Caco-2 (cell line): ENCODE data around the gene CEP112. TPM values are rescaled to one million over a fixed set of nuclear protein-coding genes. Genes with fewer than 3 reads are reported as not detected.

Source experiments
- BruUV-seq: library from RNA; stranded (reverse); fragments of 400-500 nt; replicated peaks from 2 replicates; lab custom pipeline; 2021; lab: Mats Ljungman, UMichigan
- CTCF ChIA-PET: fragments of 300-600 bp; sonication (Branson Sonifier 250); formaldehyde crosslinking; loops from one replicate; lab custom pipeline; 2022; ENCODE audit warnings: antibody characterized with exemption; lab: Charles Lee
- POLR2A ChIA-PET: fragments of 300-600 bp; sonication (Branson Sonifier 250); formaldehyde crosslinking; loops from one replicate; lab custom pipeline; 2022; ENCODE audit warnings: antibody characterized with exemption; lab: Charles Lee
- DNase-seq, 2 experiments: peaks; one replicate each; pipeline versions ENCODE4 v3.0.0 to v3.0.0-alpha.2; 2020 to 2022
- H3K27me3 ChIP-seq: replicated peaks from 2 replicates; pipeline ENCODE4 v1.6.0; 2011; ENCODE audit warnings: low read length; ENCODE audit not compliant: control insufficient read depth, insufficient read depth
- H3K36me3 ChIP-seq: 2 replicates; pipeline ENCODE4 v1.5.1; 2011; ENCODE audit warnings: low read length; ENCODE audit not compliant: control insufficient read depth, insufficient read depth
- H3K4me1 ChIP-seq: fragments of 250-450 bp; sonication (Bioruptor Pico); 2 replicates; pipeline ENCODE4 v1.5.1; 2020; ENCODE audit warnings: mild to moderate bottlenecking
- H3K4me3 ChIP-seq: 2 replicates; pipeline ENCODE4 v1.5.1; 2011; ENCODE audit warnings: low read depth, mild to moderate bottlenecking, control low read depth, low read length
- H3K9me3 ChIP-seq: fragments of 250-450 bp; sonication (Bioruptor Pico); 2 replicates; pipeline ENCODE4 v1.5.1; 2020; ENCODE audit warnings: mild to moderate bottlenecking, moderate library complexity
- H3K27ac Mint-ChIP-seq: one replicate; pipeline ENCODE4 v1.8.0; 2022; ENCODE audit warnings: mixed read lengths; ENCODE audit not compliant: unreplicated experiment
- H3K27me3 Mint-ChIP-seq: one replicate; pipeline ENCODE4 v1.8.0; 2022; ENCODE audit warnings: mixed read lengths; ENCODE audit not compliant: insufficient read depth, unreplicated experiment
- H3K36me3 Mint-ChIP-seq: one replicate; pipeline ENCODE4 v1.8.0; 2022; ENCODE audit warnings: mild to moderate bottlenecking, mixed read lengths; ENCODE audit not compliant: insufficient read depth, unreplicated experiment
- H3K4me1 Mint-ChIP-seq: one replicate; pipeline ENCODE4 v1.8.0; 2022; ENCODE audit warnings: low read depth, mixed read lengths; ENCODE audit not compliant: unreplicated experiment
- H3K4me3 Mint-ChIP-seq: one replicate; pipeline ENCODE4 v1.8.0; 2022; ENCODE audit warnings: mild to moderate bottlenecking, moderate library complexity, mixed read lengths; ENCODE audit not compliant: unreplicated experiment
- H3K9me3 Mint-ChIP-seq: one replicate; pipeline ENCODE4 v1.8.0; 2022; ENCODE audit warnings: mixed read lengths; ENCODE audit not compliant: unreplicated experiment
- intact Hi-C: fragments of 100-400 bp; cut with micrococcal nuclease; formaldehyde crosslinking; loops from one replicate; pipeline ENCODE4 v1.10.0; 2022; ENCODE audit not compliant: unreplicated experiment
- total RNA-seq: library from RNA; stranded (reverse); gene quantifications from 2 replicates; pipeline ENCODE4 v1.2.3, GENCODE V29; 2022
- TF ChIP-seq, protein P1 (sequence below), 2 experiments: fragments of 200-600 bp in 1 of 2; IDR thresholded peaks; 1 replicate in 1 of 2; 2 replicates in 1 of 2; pipeline versions ENCODE4 v1.5.1 to v1.8.0; 2011 to 2022; ENCODE audit warnings: antibody characterized with exemption in 1 of 2, control low read depth in 1 of 2, inconsistent platforms in 1 of 2, low read depth in 1 of 2, low read length in 1 of 2, mild to moderate bottlenecking in 1 of 2, moderate library complexity in 1 of 2; ENCODE audit not compliant: insufficient read depth in 1 of 2, severe bottlenecking in 1 of 2, unreplicated experiment in 1 of 2

CEP112 gene
- total RNA-seq, 1 experiment from 2014 or later = 4.7 TPM

DNA sequence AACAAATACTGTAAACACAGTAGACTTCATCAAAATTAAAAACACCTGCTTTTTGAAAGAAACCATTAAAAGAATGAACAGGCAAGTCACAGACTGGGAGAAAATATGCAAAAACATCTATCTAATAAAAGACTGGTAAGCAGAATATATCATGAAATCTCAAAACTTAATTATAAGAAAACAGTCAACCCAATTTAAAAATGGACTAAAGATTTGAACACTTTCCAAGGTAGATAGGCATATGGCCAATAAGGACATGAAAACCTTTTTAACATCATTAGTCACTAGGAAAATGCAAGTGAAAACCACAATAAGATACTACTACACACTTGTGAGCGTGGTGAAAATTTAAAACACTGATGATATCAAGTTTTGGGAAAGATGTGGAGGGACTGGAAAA is 218.7 kb downstream of the CEP112 start:
- no peaks in the 10 kb centered on the region for H3K27me3 ChIP-seq
- Mint-ChIP-seq H3K4me1 (no peaks in the 10 kb centered on the region), H3K9me3 (no peaks in the 10 kb centered on the region), H3K27ac (no peak overlapping the region), H3K27me3 (peaks cover 3% of the 10 kb centered on the region), H3K4me3 (no peak overlapping the region), H3K36me3 (no peaks in the 10 kb centered on the region)
- TF ChIP-seq, protein P1, sequence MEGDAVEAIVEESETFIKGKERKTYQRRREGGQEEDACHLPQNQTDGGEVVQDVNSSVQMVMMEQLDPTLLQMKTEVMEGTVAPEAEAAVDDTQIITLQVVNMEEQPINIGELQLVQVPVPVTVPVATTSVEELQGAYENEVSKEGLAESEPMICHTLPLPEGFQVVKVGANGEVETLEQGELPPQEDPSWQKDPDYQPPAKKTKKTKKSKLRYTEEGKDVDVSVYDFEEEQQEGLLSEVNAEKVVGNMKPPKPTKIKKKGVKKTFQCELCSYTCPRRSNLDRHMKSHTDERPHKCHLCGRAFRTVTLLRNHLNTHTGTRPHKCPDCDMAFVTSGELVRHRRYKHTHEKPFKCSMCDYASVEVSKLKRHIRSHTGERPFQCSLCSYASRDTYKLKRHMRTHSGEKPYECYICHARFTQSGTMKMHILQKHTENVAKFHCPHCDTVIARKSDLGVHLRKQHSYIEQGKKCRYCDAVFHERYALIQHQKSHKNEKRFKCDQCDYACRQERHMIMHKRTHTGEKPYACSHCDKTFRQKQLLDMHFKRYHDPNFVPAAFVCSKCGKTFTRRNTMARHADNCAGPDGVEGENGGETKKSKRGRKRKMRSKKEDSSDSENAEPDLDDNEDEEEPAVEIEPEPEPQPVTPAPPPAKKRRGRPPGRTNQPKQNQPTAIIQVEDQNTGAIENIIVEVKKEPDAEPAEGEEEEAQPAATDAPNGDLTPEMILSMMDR (IDR thresholded peaks at IDR 0.05; ENCODE audit: insufficient read depth in 1 of 2, low read depth in 1 of 2, low read length in 1 of 2, severe bottlenecking in 1 of 2, unreplicated experiment in 1 of 2) = no peak
- no peaks in the 10 kb centered on the region for H3K36me3 ChIP-seq
- no peaks in the 10 kb centered on the region for H3K4me1 ChIP-seq
- ChIA-PET CTCF (no interaction called here), POLR2A (no interaction called here)
- peaks cover 18% of the 10 kb centered on the region; the same call in 1 of the 2 replicates for H3K9me3 ChIP-seq
- intact Hi-C loops = no loop called here
- DNase-seq = no peak
- H3K4me3 ChIP-seq = no peak overlapping the region
- no TSS peak for BruUV-seq

DNA sequence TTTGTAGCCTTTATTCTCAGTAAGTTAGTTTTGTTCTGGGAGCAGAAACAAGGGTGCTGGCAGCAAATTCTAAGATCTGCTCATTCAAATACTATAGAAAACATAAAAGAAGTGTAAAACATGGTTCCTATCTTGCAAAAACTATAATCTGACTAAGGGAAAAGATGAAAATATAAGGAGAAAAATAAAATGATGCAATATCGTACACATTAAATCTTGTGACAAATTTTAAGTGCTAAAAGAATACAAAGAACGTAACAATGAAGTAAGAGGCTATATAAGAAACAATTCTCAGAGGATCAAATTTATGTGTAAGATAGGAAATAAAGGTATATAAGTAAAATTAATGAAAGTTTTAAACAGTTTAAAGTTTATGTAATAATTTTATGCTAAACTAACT is 224.6 kb downstream of the CEP112 start:
- no peak overlapping the region for H3K27ac Mint-ChIP-seq
- BruUV-seq = no TSS peak
- no peaks in the 10 kb centered on the region for H3K36me3 Mint-ChIP-seq
- peaks cover 8% of the 10 kb centered on the region for H3K9me3 Mint-ChIP-seq
- no peaks in the 10 kb centered on the region for H3K4me1 ChIP-seq
- no peaks in the 10 kb centered on the region for H3K27me3 Mint-ChIP-seq
- DNase-seq = no peak
- H3K9me3 ChIP-seq = peaks cover 18% of the 10 kb centered on the region; the same call in 1 of the 2 replicates
- no peaks in the 10 kb centered on the region for H3K27me3 ChIP-seq
- ChIA-PET POLR2A (no interaction called here), CTCF (no interaction called here)
- TF ChIP-seq, protein P1 (IDR thresholded peaks at IDR 0.05; ENCODE audit: insufficient read depth in 1 of 2, low read depth in 1 of 2, low read length in 1 of 2, severe bottlenecking in 1 of 2, unreplicated experiment in 1 of 2) = no peak
- H3K36me3 ChIP-seq = no peaks in the 10 kb centered on the region
- intact Hi-C loops = no loop called here
- no peaks in the 10 kb centered on the region for H3K4me1 Mint-ChIP-seq
- no peak overlapping the region for H3K4me3 Mint-ChIP-seq
- no peak overlapping the region for H3K4me3 ChIP-seq

DNA sequence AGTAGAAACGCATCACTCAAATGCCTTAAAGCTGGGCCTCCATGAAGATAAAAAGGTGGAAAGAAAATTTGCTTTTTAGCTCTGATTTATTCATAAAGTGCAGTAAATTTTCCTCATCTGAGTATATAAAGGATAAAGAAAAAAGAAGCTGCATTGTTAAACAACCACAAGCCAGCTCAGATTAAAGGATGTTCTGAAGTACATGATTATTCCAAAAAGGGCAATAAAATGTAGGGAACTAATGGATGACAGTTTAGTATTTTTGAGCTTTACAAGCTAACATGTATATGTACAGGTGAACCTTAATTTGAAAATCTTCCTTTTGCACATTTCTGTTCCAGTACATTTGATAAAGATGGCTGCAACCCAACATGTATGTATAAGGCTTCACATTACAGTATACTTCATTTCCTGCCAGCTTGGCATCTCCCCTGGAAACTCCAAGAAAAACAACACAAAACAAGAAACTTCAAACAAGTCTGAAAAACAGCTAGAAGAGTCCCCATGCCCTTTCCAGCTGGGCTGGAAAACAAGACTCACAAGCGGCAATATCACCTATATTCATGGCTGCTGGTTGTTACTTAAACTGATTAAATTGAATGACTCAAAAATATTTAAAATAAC is 225.7 kb downstream of the CEP112 start:
- DNase-seq = no peak
- no TSS peak for BruUV-seq
- peaks cover 11% of the 10 kb centered on the region for H3K9me3 Mint-ChIP-seq
- Histone ChIP-seq H3K4me3 (no peak overlapping the region), H3K9me3 (peaks cover 13% of the 10 kb centered on the region; the same call in 1 of the 2 replicates), H3K4me1 (no peaks in the 10 kb centered on the region), H3K36me3 (no peaks in the 10 kb centered on the region), H3K27me3 (no peaks in the 10 kb centered on the region)
- POLR2A ChIA-PET = no interaction called here
- H3K27me3 Mint-ChIP-seq = no peaks in the 10 kb centered on the region
- H3K4me3 Mint-ChIP-seq = no peak overlapping the region
- CTCF ChIA-PET = interaction anchor here (1.1 kb wide), 1 partner anchor 12 kb away, joined by 3 read pairs; no protein-coding TSS in a partner anchor
- TF ChIP-seq, protein P1 (IDR thresholded peaks at IDR 0.05; ENCODE audit: insufficient read depth in 1 of 2, low read depth in 1 of 2, low read length in 1 of 2, severe bottlenecking in 1 of 2, unreplicated experiment in 1 of 2) = no peak
- intact Hi-C loops = no loop called here
- H3K36me3 Mint-ChIP-seq = no peaks in the 10 kb centered on the region
- H3K27ac Mint-ChIP-seq = no peak overlapping the region
- no peaks in the 10 kb centered on the region for H3K4me1 Mint-ChIP-seq
